Transverse colon (tissue), 3 donors: ENCODE data around the gene TAF4.

ENCODE experiments used
- CTCF ChIP-seq, 5 experiments: fragments of 200-600 bp in 3 of 5; fragments of 450-650 bp in 2 of 5; sonication (generic) in 3 of 5; IDR thresholded peaks; 1 replicate in 2 of 5; 2 replicates in 3 of 5; pipeline ENCODE4 v1.5.1; 2016 to 2017; ENCODE audit warnings: antibody characterized with exemption in 5 of 5, inconsistent platforms in 3 of 5, mild to moderate bottlenecking in 2 of 5, moderate library complexity in 1 of 5
- POLR2A ChIP-seq: fragments of 450-650 bp; IDR thresholded peaks from one replicate; pipeline ENCODE4 v1.6.1; 2016; ENCODE audit warnings: antibody characterized with exemption, mild to moderate bottlenecking, moderate library complexity

- TF ChIP-seq CTCF (IDR thresholded peaks at IDR 0.05) (no peak), POLR2A (no peak)
These were observed 44.6 kb downstream of the TAF4 start for GRCh38 chr20:62020935-62021701.
